ENCODE measurements around the gene PPP1R3F.

PPP1R3F gene

GRCh38 chrX:49269767-49270248 is at the start of gene PPP1R3F:
TSS of gene PPP1R3F (plus strand) at chrX:49269793. CDS start at chrX:49269870, 77 bp downstream.
- no peak for DNase-seq

GRCh38 chrX:49220100-49220499 is 49.5 kb upstream of the PPP1R3F start:
- no peak for DNase-seq

- DNase-seq, result no peak
These were observed 47.7 kb upstream of the PPP1R3F start for GRCh38 chrX:49221868-49222267.

GRCh38 chrX:49225858-49226257 is 43.7 kb upstream of the PPP1R3F start:
- DNase-seq, result no peak

- DNase-seq, result no peak
These were observed 42.6 kb upstream of the PPP1R3F start for GRCh38 chrX:49226946-49227345.

- DNase-seq, result no peak
These were observed 41.9 kb upstream of the PPP1R3F start for GRCh38 chrX:49227726-49228125.

GRCh38 chrX:49228185-49228584 is 41.4 kb upstream of the PPP1R3F start:
- DNase-seq, result no peak

- DNase-seq, result no peak
These were observed 38.9 kb upstream of the PPP1R3F start for GRCh38 chrX:49230500-49231232.

GRCh38 chrX:49231333-49232000 is 38.1 kb upstream of the PPP1R3F start:
- DNase-seq, result no peak

- no peak for DNase-seq
These were observed 37.1 kb upstream of the PPP1R3F start for GRCh38 chrX:49232525-49232924.

GRCh38 chrX:49233176-49233575 is 36.4 kb upstream of the PPP1R3F start, which contains the start of gene CACNA1F:
TSS of gene CACNA1F (minus strand) at chrX:49233340. CDS start at chrX:49233309, 31 bp downstream.
- no peak for DNase-seq

- DNase-seq, result no peak
These were observed 35.6 kb upstream of the PPP1R3F start for GRCh38 chrX:49233887-49234555.

- no peak for DNase-seq
These were observed 32.5 kb upstream of the PPP1R3F start for GRCh38 chrX:49237060-49237459.

- DNase-seq, result no peak
These were observed 30.9 kb upstream of the PPP1R3F start for GRCh38 chrX:49238735-49239134.

- no peak for DNase-seq
These were observed 27.0 kb upstream of the PPP1R3F start for GRCh38 chrX:49242545-49243066.

- no peak for DNase-seq
These were observed 26.4 kb upstream of the PPP1R3F start for GRCh38 chrX:49243166-49243565.

- no peak for DNase-seq
These were observed 25.4 kb upstream of the PPP1R3F start for GRCh38 chrX:49244207-49244606.

- no peak for DNase-seq
These were observed 23.1 kb upstream of the PPP1R3F start for GRCh38 chrX:49246541-49246940.

GRCh38 chrX:49247346-49247745 is 22.2 kb upstream of the PPP1R3F start:
- DNase-seq, result no peak

- DNase-seq, result no peak
These were observed 21.4 kb upstream of the PPP1R3F start for GRCh38 chrX:49247916-49248811.

- no peak for DNase-seq
These were observed 20.5 kb upstream of the PPP1R3F start for GRCh38 chrX:49249071-49249470.

- no peak for DNase-seq
These were observed 20.0 kb upstream of the PPP1R3F start for GRCh38 chrX:49249616-49250015.

All from NCI-H2029 treated with DMSO at 0.1 percent for 48 hours (cell line).